Activated CD8-positive, alpha-beta memory T cell treated with anti-CD3 and anti-CD28 coated beads for 48 hours (primary cell): ENCODE data around the gene ANKS6.

Experiments
- DNase-seq, 3 experiments: peaks; one replicate each; pipeline ENCODE4 v3.0.0-alpha.2; 2020; ENCODE audit warnings: low read depth in 2 of 3, low spot score in 2 of 3

Gene ANKS6

DNA sequence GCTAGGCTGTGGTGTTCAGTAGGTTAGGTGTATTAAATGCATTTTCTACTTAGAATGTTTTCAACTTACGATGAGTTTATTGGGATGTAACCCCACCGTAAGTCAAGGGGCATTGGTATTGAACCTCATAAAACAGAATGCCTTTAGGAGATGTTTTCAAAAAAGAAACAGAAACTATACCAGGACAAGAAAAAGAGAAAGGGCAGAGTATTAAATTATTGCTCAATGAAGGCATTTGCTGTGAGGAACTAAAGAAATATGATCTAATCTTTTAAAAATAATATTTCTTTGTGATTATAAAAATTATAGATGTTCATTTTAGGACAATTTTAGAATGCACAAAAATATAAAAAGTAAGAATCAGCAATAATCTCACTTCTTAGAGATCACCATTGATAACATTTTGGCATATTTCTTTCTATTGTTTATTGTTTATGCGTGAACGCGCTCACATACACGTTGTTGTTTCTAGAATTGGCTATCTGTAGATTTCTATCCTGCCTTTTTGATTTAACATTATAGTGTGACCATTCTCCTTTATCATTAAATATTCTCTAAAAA lies 19.1 kb upstream of the ANKS6 start:
- no peak for DNase-seq

DNA sequence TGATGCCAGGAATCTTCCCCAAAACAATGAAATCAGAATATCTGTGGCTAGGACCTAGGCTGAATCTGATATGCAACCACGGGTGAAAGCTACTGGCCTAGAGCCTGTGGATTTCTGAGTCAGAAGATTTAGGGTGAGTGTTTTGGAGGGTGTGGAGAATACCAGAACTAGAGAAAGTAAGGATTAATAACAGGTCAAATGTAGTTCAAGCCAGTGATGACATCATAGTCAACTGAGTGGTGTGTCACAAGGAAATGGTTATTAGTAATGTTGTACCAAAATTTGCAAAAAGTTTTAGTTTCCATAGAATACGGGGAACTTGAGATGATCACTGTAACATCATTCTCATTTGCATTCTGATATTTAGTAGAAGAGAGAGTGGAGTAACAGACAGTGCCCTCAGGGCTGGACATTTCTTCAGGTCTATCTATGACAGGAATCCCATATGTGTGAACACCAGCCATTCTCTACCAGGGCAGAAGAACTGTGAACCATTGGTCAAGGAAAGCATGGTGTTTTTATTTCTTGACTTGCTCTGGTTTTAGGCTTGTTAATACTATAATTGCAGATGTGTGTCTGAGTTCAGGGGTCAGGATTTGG lies 14.8 kb upstream of the ANKS6 start:
- DNase-seq = no peak

DNA sequence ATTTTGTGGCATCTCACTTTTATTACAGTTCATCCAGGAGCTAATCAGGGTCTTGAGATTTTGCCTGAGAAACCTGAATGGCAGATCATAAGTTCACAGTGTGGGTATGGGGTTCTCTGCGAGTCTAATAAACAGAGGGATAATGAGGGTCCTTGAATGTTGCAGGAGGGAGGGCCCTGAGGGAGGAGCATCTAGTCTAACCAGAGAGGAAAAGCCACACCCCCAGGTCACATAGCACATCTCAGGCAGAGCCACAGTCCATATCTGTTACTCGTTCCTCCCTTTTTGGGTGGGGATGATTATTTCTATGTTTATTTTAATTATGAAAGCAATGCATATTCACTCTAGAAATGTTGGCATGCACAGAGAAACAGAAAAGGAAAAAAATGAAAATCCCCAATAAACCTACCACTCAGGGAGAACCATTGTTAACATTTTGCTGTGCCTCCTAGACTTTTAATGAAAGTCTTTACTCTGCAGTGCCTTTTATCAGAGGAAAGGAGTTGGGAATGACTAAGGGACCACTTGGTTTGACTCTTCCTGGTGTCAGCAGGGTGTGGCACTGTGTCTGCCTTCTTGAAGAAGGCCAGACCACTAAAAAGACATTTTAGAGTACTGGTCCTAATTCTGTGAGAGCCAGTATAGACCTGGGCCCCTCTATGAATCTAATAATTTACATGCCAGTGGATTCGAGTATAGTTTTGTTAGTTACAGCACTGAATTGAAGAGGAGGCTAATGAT lies 13.9 kb upstream of the ANKS6 start:
- DNase-seq = no peak

DNA sequence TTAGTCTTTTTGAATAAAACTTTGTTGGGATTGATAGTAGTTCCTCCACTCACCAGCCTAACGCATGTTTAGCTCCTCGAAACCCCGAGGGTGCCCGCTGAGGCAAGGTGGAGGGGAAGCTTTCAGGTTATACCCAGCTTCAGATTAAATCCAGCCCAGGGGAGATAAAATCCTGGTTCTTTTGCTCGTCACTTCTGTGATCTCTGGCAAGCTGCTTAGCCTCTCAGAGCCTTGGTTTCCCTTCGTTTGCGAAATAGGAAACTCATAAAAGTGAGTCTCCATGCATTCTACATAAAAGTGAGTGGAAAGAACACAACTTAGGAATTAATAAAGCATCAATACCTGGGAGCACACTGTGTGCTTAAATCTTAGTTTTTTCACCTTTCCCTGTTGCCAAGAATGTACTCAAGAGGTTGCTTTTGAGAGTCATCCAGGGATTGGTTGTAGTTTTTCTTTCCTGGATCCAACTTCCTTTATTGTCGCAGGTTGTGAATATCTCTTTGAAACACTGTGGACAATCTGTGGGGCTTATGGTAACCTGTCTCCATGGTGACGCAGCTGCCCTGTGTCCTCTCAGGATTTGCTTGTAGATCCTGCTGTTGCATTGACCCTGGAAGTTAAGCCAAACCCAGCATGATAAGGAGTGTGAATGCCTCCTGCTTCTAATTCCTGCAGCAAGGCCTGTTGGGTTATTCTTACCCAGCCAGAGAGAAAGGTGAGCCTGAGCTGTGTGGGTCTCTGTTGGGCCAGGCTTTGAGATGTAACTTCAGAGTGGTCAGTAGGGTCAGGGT lies 13.2 kb upstream of the ANKS6 start:
- DNase-seq = no peak

DNA sequence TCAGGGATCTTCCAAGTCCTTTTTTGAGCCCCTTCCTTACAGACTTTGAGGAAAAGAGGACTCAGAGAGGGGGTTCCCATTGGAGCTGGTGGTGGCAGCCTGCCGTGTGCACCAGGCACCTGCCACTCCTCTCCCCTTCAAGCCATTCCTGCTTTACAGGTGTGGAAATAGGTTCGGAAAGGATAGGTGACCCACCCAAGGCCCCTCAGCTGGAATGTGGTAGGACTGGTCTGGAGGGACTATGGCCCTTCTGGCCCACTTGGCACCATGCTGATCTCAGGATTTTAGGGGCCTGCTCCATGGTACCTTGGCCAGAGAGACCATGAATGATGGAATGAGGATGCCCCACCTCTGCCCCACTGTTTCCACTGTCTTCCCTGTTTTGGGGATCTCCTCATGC lies 12.5 kb upstream of the ANKS6 start:
- DNase-seq = no peak

DNA sequence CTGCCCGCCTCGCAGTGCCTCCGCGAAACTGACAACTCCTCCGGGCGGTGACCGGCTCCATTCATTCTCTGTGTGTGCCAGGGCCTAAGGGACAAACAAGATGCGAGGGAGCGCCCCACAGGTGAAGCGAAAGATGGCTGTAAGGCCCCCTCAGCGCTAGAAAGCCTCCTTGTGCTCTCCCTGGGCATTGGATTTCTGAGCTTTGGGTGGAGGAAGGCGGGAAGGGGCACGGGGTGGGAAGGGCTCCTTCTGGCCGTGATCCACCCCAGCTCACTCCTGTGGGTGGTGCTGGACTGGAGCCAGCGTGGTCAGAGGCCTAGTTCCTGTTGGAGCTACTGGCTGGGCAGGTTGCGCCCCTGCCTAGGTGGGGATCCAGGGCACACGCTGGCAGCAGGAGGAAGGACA lies 12.1 kb upstream of the ANKS6 start:
- no peak for DNase-seq

DNA sequence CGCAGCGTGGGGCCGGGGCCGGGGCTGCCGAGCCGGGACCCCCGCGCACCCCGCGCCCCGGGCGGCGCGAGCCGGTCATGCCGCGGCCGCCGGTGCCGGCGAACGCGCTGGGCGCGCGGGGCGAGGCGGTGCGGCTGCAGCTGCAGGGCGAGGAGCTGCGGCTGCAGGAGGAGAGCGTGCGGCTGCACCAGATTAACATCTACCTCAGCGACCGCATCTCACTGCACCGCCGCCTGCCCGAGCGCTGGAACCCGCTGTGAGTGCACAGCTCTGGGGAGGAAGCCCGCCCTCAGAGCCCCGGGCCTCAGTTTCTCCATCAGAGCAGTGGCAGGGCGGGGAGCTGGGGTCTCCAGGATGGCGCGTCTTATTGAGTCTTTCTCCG lies 11.4 kb upstream of the ANKS6 start:
- DNase-seq = no peak

DNA sequence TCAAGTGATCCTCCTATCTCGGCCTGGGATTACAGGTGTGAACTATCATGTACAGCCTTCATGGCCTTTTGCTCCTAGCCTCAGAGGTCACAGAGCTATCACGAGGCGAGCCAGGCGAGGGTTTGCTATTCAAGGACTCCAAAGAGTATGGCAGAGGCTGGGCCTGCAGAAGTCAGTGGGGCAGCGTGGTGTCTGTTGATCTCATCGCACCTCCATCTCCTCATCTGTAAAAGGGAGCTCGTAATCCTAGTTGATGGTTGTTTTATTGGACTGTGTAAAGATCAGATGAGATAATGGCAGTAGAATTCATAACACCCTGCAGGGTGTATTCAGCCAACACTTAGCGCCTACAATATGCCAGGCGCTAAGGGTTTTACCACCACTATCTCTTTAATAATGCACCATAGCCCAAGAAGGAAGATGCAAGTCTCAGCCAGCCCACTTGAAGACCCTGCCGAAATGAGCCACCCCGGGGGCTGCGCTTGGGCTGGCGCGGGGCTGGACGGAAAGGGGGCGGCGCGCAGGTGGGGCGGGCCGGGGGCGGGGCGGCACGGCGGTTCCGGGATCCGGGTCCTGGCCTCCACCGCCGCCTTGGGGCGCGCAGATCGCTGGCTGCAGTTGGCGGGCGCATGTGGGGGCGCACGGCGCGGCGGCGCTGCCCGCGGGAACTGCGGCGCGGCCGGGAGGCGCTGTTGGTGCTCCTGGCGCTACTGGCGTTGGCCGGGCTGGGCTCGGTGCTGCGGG lies 10.9 kb upstream of the ANKS6 start, which contains the start of gene GALNT12:
Gene GALNT12 (plus strand): TSS at position 601 of the 744 bp plus-strand sequence. CDS start 29 bp downstream, at position 630.
- no peak for DNase-seq

DNA sequence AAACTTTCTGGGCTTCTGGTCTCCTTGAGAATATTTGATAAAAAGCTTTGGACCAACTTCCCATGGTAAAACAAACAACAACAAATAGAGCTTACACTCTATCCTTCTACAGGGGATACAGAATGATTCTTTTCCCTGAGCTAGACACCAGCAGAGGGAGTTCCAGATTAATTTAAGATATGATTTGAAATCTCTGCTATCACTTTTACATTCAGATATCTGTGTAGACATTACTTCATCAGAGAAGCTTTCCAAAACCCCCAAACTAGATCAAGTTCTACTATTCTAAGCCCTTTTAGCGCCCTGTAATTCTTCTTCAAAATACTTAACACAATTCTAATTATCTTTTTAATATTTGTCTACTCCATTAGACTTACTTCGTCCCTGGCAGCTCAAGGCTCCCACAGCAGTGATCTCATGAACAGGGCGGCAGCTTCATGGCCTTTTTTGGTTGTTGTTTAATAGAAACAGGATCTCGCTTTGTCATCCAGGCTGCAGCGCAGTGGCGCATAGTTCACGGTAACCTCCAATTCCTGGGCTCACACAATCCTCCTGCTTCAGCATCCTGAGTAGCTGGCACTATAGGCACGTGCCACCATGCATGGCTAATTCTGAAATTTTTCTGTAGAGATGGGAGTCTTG lies 10.2 kb upstream of the ANKS6 start:
- DNase-seq = no peak

DNA sequence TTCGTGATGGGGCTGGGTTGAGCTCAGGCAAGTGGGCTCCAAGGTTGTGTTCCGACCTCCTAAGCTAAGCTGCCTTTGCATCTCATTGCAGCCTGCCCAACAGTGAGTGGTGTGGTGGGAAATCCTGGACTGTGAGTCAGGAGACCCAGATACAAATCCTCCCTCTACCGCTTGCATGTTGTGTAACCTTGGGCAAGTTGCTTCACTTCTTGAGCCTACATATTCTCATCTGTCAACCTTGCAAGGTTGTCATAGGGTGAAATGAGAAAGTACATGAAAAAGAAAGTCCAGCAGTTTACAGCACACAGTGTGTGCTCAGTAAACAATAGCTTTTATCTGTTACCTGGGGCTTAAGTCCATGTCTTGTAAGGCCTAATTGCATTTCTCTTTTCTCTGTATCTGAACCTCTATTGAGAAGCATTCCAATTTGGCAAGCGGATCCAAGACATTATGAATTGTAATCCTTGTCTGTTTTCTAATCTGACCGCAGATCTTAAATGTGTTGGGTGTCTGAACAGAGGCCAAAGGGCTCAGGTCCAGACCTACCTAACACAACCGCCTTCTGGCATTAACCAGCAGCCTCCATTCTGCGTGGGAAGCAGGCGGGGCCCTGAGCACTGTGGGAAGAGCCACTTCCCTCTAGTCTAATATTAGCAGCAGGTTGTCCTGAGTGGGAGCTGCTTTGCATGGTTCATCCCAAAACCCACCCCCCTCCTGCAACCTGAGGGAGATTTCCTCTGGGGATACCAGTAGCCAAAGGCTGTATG lies 9.3 kb upstream of the ANKS6 start:
- no peak for DNase-seq

DNA sequence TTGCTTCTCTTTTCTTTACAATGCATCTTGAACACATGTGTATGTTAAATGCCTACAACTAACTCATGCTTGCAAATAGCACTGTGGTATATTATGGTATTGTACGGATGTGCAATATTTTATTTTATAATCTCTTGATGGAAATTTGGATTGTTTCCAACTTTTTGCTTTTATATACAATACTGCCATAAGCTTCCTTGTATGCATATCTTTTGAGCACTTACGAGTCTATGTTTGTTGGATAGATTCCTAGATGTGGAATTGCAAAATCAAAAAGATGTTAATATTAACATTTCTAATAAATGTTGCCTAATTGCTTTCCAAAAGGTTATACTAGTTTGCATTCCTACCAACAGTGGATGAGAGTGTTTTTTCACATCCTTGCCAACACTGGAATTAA lies 7.7 kb upstream of the ANKS6 start:
- DNase-seq = no peak

DNA sequence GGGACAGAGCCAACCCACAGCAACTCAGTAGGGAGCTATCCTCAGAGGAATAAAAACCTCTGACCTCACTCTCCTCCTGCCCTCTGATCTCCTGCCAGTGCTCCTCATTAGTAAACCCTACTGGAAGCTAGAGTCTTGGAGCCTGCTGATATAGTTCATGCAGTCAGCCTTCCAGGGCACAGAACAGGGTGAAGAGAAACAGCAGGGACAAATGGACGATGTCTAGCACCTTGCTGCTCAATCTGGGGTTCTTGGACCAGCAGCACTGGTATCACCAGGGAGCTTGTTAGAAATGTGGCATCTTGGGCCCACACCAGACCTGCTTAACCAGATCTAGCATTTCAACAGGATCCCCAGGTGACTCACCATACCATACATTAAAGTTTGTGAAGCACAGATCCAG lies 5.6 kb upstream of the ANKS6 start:
- DNase-seq = no peak

DNA sequence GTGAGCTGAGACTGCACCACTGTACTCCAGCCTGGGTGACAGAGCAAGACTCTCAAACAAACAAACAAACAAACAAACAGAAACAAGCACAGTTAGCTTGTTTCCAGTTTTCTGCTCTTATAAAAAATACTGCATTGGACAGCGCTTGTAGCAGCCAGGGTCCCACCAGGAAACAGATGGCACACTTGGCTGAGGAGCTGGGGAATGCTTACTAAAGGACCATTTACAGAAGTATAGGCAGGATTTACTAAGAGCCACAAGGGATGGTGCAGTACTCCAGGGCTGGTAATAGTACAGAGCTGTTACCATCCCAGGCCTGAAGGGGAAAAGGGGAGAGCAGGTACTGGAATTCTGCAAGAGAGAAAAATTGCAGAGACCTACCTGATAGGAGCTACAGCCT lies 5.2 kb upstream of the ANKS6 start:
- no peak for DNase-seq

DNA sequence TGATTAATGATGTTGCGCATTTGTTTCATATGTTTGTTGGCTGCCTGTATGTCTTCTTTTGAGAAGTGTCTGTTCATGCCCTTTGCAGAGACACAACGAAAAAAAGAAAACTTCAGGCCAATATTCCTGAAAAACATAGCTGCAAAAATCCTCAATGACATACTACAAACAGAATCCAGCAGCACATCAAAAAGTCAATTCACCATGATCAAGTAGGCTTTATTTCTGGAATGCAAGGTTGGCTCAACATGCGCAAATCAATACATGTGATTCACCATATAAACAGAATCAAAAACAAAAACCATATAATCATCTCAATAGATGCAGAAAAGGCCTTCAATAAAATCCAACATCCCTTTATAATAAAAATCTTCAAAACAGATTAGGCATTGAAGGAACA lies 1.9 kb upstream of the ANKS6 start:
- no peak for DNase-seq

DNA sequence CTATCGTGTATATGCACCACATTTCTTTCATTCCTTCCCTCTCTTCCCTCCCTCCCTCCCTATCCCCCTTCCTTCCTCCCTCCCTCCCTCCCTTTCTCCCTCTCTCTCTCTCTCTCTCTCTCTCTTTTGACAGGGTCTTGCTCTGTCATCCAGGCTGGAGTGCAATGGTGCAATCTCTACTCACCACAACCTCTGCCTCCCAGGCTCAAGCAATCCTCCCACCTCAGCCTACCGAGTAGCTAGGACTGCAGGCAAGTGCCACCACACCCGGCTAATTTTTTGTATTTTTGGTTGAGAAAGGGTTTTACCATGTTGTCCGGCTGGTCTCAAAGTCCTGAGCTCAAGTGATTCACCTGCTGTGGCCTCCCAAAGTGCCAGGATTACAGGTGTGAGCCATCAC lies 1.1 kb upstream of the ANKS6 start:
- DNase-seq = no peak

DNA sequence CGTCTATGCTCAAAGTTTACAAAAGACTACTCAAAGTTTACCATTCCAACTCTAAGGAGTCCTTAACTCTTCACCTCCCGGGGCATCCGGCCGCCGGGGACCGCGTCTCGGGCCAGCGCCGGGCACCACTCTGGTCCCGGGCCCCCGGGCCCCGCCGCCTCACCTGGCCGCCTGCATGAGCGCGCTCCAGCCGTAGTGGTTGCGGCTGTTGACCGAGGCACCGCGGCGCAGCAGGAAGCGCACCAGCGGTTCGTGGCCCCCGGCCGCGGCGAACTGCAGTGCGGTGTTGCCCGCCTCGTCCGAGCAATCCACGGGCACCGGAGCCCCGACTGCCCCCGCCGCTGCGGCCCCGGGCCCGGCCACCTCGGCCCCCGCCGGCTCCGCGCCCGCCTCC lies 388 bp downstream of the ANKS6 start:
- no peak for DNase-seq

DNA sequence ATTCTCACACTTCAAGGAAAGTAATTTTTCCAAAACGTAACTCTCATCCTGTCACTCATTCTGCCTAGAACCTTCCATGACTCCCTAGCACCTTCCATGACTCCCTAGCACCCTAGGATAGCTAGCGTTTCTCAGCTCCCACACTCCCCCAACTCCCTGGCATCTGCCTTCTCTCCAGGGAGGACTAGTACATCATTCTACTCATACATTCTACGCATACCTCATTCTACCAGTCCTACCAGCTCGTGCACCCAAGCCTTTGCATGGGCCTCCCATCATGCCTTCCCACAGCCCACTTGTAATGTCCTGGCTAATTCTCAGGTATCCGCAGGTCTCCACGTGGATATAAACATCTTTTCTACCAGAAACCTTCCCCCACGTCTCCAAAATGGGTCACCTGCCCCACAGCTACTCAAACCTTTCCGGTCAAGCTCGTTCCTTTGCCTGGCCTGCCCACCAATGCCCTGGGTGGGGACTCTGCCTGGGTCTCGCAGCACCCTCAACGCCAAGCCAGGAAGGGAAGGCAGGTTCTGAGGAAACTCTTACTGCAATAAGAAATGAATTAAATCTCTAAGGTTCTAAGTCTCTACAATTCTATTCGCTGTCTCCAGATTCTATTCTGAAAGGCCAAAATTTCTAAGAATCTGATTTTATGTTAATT lies 930 bp downstream of the ANKS6 start:
- DNase-seq = no peak

DNA sequence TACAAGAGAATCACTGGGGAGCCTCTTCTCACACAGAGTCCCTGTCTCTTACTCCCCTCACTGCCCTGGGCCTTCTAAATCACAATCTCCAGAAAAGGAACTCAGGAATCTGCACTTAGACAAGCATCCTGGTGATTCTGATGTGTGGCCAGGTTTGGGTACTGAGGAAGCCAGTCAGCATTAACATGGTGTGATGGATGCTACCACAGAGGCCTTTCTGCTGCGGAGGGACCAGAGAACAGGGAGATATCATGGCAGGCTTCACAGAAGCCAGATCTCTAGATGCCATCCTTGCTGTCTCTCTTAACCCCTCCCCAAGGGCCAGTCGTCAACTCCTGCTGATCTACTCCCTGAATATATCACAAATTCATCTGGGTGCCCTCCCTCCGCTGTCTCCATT lies 1.6 kb downstream of the ANKS6 start:
- no peak for DNase-seq

DNA sequence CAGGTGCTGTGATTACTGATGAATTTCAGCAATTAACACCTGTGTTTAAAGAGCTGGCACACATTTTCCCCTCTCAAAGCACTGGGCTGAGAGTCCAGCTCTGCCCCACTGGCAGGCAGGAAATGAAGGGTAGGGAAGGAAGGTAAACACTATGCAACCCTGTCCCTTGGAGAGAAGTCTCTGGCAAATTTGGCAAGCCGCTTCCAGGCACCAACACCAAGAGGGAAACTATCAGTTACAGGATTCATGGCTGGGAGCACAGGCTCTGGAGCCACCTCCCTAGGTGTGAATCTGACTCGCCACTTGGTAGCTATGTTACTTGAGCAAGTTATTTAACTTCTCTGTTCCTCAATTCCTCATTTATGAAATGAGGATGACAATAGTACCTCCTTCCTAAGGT lies 3.3 kb downstream of the ANKS6 start:
- DNase-seq = no peak
